ENCODE measurements around the gene CIART. TPM values are rescaled to one million over a fixed set of nuclear protein-coding genes. Genes with fewer than 3 reads are reported as not detected.
A peak's percentile ranks its signal among the peaks of the same experiment; 100 is the strongest.

CIART gene
- total RNA-seq, 2 donors from 2014 or later = 0.66 to 1.3 TPM

- Histone ChIP-seq H3K36me3 (replicated peaks in 1 of 2; ENCODE audit: insufficient read depth in 1 of 2, low read depth in 2 of 2) (no peaks in the 10 kb centered on the region), H3K4me1 (peaks cover 31% of the 10 kb centered on the region), H3K4me3 (no peak overlapping the region), H3K27ac (no peak overlapping the region), H3K27me3 (no peaks in the 10 kb centered on the region), H3K9me3 (no peaks in the 10 kb centered on the region)
- ATAC-seq (no peak), DNase-seq (peak in 1 of 4 donors; percentile 23)
- 49 to 53% methylated on average over 6 of the region's 6 CpGs for WGBS, 2 donors
- intact Hi-C loops (cut with DNase I) = no loop called here
- TF ChIP-seq CTCF (IDR thresholded peaks at IDR 0.05) = no peak
- no peak for TF ChIP-seq POLR2A (IDR thresholded peaks at IDR 0.05)
Observed at GRCh38 chr1:150280138-150280707, 2.1 kb upstream of the CIART start.

DNA sequence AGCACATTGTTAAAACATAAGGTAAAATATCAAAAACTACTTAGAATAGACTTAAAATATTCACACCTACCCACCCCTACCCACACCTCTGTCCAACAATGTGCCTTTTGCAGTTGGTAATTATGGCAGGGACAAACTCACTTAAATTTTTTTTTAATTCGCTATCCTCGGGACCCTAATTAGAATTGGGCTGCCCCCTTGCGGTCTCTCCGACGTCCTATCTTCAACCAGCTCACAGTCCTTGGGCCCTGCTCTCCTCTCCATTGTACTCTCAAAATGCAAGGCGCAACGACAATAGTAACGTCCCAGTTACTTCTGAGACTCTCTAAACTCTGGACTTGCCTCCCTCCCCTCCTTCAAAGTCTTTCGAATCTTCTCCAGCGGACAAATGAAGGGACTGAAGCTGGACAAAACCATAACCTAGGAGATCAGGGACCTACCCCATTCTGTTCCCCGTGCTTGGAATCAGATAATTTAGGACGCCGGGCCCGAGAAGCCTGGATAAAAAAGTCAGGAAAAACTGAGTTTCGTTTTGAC, 1.1 kb upstream of the CIART start:
- intact Hi-C loops (cut with DNase I) = no loop called here
- TF ChIP-seq CTCF (IDR thresholded peaks at IDR 0.05) (peak; percentile 55 to 86 (median 70)), POLR2A (IDR thresholded peaks at IDR 0.05) (no peak)
- peak overlapping the region; percentile 86 to 91 (median 88) for H3K27ac ChIP-seq
- H3K27me3 ChIP-seq = no peaks in the 10 kb centered on the region
- ATAC-seq (peak; percentile 54), DNase-seq (peak; percentile 77 to 87 (median 80))
- peaks cover 31% of the 10 kb centered on the region for H3K4me1 ChIP-seq
- 0 to 2% methylated on average over 15 of the region's 15 CpGs for WGBS, 2 donors
- H3K4me3 ChIP-seq = peak overlapping the region in 1 of 2 donors; percentile 8
- H3K36me3 ChIP-seq (replicated peaks in 1 of 2; ENCODE audit: insufficient read depth in 1 of 2, low read depth in 2 of 2) = no peaks in the 10 kb centered on the region
- H3K9me3 ChIP-seq = no peaks in the 10 kb centered on the region

GRCh38 chr1:150282558-150282958, 204 bp downstream of the CIART start:
- intact Hi-C loops (cut with DNase I) = no loop called here
- no peak for TF ChIP-seq CTCF (IDR thresholded peaks at IDR 0.05)
- peak in 2 of 3 donors; percentile 48 to 49 for TF ChIP-seq POLR2A (IDR thresholded peaks at IDR 0.05)
- H3K27ac ChIP-seq = peak overlapping the region; percentile 86 to 91 (median 88)
- peak in 1 of 4 donors; percentile 56 for DNase-seq
- no peaks in the 10 kb centered on the region for H3K9me3 ChIP-seq
- H3K4me1 ChIP-seq = peaks cover 31% of the 10 kb centered on the region
- no peaks in the 10 kb centered on the region for H3K36me3 ChIP-seq (replicated peaks in 1 of 2; ENCODE audit: insufficient read depth in 1 of 2, low read depth in 2 of 2)
- H3K27me3 ChIP-seq = no peaks in the 10 kb centered on the region
- 1 to 4% methylated on average over 21 of the region's 21 CpGs for WGBS, 2 donors
- peak overlapping the region; percentile 15 to 32 for H3K4me3 ChIP-seq
- ATAC-seq = peak; percentile 36

- peaks cover 31% of the 10 kb centered on the region for H3K4me1 ChIP-seq
- H3K27me3 ChIP-seq = no peaks in the 10 kb centered on the region
- DNase-seq (no peak), ATAC-seq (no peak)
- intact Hi-C loops (cut with DNase I) = no loop called here
- no peak overlapping the region for H3K27ac ChIP-seq
- no peaks in the 10 kb centered on the region for H3K36me3 ChIP-seq (replicated peaks in 1 of 2; ENCODE audit: insufficient read depth in 1 of 2, low read depth in 2 of 2)
- H3K9me3 ChIP-seq = no peaks in the 10 kb centered on the region
- WGBS, 2 donors = 85 to 90% methylated on average over 12 of the region's 12 CpGs
- TF ChIP-seq POLR2A (IDR thresholded peaks at IDR 0.05) = no peak
- TF ChIP-seq CTCF (IDR thresholded peaks at IDR 0.05) = no peak
- no peak overlapping the region for H3K4me3 ChIP-seq
Observed at GRCh38 chr1:150283260-150283659, 906 bp downstream of the CIART start.

DNA sequence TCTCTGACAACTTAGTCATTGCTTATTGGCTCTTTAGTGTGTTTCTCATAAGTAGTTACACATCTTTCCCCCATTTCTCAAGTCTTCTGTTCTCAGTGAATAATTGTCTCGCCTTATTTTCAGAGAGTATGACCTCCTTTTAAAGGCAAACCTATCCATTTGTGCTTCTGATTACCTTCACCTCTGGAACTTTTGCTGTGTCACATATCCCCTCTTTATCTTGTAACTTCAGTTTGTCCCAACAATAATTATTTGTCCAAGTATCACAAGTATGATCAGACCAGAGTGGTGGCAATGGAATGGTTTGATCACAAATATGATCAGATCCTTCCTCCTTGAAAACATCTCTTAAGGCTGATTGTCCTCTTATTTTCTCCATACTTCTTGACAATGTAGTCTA, 6.0 kb downstream of the CIART start:
- peaks cover 8% of the 10 kb centered on the region for H3K4me1 ChIP-seq
- DNase-seq = no peak
- no peak overlapping the region for H3K27ac ChIP-seq
- no peaks in the 10 kb centered on the region for H3K9me3 ChIP-seq
- H3K36me3 ChIP-seq (replicated peaks in 1 of 2; ENCODE audit: insufficient read depth in 1 of 2, low read depth in 2 of 2) = no peaks in the 10 kb centered on the region
- H3K27me3 ChIP-seq = no peaks in the 10 kb centered on the region
- WGBS, 2 donors = 66 to 72% methylated on average over 1 of the region's 1 CpG
- no peak for TF ChIP-seq CTCF (IDR thresholded peaks at IDR 0.05)
- no peak for TF ChIP-seq POLR2A (IDR thresholded peaks at IDR 0.05)
- no peak overlapping the region for H3K4me3 ChIP-seq
- intact Hi-C loops (cut with DNase I) = no loop called here
- ATAC-seq = no peak
